Measurements from ENCODE around the gene AMH.

GRCh38 chr19:2239771-2240770, 9.1 kb upstream of the AMH start:
- no peak for TF ChIP-seq TP53 (CRISPR knock-in tag; IDR thresholded peaks at IDR 0.05)
- no peak for TF ChIP-seq OVOL2 (CRISPR knock-in tag; IDR thresholded peaks at IDR 0.05; ENCODE audit: borderline replicate concordance)
- TF ChIP-seq, protein P1, sequence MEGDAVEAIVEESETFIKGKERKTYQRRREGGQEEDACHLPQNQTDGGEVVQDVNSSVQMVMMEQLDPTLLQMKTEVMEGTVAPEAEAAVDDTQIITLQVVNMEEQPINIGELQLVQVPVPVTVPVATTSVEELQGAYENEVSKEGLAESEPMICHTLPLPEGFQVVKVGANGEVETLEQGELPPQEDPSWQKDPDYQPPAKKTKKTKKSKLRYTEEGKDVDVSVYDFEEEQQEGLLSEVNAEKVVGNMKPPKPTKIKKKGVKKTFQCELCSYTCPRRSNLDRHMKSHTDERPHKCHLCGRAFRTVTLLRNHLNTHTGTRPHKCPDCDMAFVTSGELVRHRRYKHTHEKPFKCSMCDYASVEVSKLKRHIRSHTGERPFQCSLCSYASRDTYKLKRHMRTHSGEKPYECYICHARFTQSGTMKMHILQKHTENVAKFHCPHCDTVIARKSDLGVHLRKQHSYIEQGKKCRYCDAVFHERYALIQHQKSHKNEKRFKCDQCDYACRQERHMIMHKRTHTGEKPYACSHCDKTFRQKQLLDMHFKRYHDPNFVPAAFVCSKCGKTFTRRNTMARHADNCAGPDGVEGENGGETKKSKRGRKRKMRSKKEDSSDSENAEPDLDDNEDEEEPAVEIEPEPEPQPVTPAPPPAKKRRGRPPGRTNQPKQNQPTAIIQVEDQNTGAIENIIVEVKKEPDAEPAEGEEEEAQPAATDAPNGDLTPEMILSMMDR (IDR thresholded peaks at IDR 0.05), result no peak

Measured in WTC11 (cell line).